GM21528 (cell line): ENCODE data around the gene CREB3.

Experiments
- ATAC-seq: cut with Tn5 transposase; IDR thresholded peaks from one replicate; pipeline ENCODE4 v1.9.1; 2021; ENCODE audit warnings: mild to moderate bottlenecking, moderate library complexity; ENCODE audit not compliant: unreplicated experiment, low FRiP score

Gene CREB3

DNA sequence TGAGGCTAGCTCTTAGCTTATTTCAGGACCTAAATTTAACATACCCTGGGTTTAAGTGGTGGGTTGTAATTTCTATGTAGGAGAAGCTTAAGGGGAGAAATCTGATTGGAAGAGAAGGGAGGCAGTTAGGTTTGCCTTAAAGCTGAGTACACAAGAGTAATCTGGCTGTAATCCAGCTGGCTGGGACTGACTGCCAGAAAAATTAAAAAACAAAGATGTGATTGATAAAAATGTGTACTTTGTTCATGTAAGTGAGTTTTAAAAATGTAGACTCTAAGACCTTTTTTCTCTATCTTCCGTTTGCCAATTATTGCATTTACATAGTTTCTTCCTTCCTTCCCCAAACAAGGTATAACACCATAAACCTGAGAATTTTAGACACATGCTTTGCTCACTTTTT lies 39.1 kb downstream of the CREB3 start:
- no peak for ATAC-seq

DNA sequence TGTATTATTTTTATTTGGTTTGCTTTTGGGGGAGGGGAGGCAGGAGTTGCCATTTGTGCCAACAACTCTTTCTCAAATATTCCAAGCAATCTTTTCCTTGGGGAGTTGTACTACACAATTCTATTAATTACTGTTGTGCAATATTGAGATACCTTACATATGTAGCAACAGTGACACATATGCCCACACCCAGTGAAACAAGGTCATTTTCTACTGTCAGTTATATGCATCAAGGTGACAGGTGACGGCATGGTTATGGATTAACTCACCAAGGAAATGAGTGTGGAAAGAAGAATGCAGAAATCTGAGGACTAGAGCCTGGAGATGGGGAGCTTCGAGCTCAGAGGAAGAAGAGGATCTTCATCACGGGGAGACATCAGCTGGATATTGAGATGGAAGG lies 39.5 kb downstream of the CREB3 start:
- ATAC-seq, result no peak

DNA sequence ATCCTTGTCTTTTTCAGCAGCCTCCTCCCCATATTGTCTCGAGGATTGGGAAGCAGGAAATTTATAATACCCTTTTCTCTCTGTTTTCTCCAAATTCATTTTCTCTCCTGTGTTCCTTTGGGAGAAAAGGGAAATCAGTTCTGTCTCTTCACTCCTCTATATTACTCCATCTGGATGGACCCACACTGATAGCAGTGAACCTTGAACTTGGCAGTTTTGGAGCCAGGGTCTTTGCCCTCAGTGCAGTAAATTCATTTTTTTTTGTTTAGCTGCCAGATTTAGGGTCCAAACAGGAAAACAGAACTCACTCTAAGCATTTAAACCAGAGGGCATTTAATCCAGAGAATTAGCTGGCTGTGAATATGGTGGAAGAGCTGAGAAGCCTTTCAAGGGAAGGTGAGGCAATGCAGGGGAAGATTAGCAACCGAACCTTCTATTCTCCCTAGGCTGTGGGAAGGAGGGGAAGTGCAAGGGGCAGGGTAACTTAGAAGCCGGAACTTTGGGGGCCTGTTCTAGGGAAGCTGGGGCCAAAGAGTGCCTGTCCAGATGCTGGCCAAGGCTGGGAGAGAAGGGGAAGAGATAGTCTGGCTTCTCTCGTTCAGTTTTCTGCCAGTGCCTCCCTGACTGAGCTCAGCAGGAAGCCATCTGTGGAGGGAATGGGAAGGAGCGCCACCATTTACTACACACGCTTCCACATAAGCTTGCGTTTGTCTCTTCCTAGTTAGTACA lies 42.6 kb downstream of the CREB3 start:
- no peak for ATAC-seq

DNA sequence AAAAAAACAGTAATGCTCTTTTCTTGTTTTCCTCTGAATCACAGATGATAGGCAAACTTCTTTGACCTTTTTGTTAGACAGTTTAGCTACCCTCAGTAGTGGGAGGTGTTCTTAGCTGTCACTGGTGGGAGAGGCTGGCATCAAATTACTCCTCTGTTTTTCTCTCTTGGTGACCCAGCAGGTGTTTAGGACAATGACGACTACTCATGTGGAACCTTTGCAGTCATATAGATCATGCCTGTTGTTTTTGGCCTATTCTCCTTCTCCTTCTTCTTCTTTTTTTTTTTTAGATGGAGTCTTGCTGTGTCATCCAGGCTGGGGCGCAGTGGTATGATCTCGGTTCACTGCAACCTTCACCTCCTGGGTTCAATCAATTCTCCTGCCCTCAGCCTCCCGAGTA lies 43.6 kb downstream of the CREB3 start:
- no peak for ATAC-seq

DNA sequence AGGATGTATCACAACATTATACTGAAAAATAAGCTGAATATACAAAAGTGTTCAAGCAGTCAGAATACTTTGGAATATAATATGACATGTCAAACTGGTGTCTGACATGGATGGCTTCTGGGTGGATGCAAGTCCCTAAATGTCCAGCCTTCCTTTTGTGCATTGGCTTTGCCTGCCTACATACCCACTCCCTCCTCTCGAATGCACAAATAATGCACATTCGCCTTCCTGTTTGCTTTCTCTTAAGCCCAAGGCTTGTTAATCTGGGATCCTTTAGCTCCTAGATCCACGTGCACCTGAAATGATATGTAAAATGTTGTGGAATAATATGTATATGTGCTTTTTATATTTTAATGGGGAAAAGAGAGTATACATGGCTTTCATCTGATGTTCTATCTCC lies 46.0 kb downstream of the CREB3 start:
- no peak for ATAC-seq

DNA sequence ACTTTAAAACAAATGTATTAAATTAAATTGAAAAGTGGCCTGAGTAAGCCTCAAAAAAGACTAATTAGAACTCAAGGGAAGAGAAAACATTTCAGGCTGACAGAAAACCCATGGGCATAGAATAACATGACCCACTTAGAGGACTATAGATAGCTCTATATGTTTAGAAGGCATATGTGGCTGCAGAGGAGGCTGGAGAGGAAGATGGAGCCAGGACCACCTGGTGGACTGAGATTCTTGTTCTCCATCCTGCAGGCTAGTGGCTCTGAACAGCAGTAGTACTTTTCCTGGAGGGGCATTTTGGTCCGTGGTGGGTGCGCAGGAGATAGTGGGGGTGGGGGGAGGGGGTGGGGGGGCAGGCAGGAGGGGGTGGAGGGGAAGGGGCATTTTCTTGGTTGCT lies 48.6 kb downstream of the CREB3 start:
- no peak for ATAC-seq

DNA sequence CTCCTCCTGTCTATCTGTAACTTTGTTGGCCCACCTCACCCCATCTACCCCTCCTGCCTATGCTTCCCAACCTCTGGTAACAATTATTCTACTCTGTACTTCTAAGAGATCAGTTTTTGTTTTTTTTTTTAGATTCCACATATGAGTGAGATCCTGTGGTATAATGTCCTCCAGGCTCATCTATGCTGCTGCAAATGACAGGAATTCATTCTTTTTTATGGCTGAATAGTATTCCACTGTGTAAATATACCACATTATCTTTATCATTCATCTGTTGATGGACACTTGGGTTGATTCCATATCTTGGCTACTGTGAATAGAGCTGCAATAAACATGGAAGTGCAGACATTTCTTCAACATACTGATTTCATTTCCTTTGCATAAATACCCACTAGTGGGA lies 51.0 kb downstream of the CREB3 start:
- ATAC-seq, result no peak
